ENCODE measurements around the gene CALML5.

CALML5 gene

GRCh38 chr10:5511231-5511884, 12.0 kb upstream of the CALML5 start:
- H3K27me3 ChIP-seq (ENCODE audit: insufficient read depth, low read length, poor library complexity, severe bottlenecking): no peaks in the 10 kb centered on the region
- H4K20me1 ChIP-seq (ENCODE audit: insufficient read depth, low read length, poor library complexity, severe bottlenecking): no peaks in the 10 kb centered on the region
- no peaks in the 10 kb centered on the region for H3K79me2 ChIP-seq (ENCODE audit: insufficient read depth, low read length)
- no peaks in the 10 kb centered on the region for H3K36me3 ChIP-seq (ENCODE audit: insufficient read depth, low read length)
- no peak overlapping the region for H3K9ac ChIP-seq (ENCODE audit: low read depth, low read length, poor library complexity, severe bottlenecking)
- peaks cover 4% of the 10 kb centered on the region for H3K4me1 ChIP-seq (ENCODE audit: insufficient read depth, low read length, poor library complexity, severe bottlenecking)
- no peak overlapping the region for H3K4me3 ChIP-seq (ENCODE audit: low read length, poor library complexity, severe bottlenecking)
- no peaks in the 10 kb centered on the region for H3F3A ChIP-seq (ENCODE audit: low read depth)
- H3K9me3 ChIP-seq (ENCODE audit: insufficient read depth, low read depth, low read length): no peaks in the 10 kb centered on the region
- H3K4me2 ChIP-seq (ENCODE audit: low read depth, low read length, poor library complexity, severe bottlenecking): no peak overlapping the region
- no peak for TF ChIP-seq CTCF (conservative IDR thresholded peaks at IDR 0.05; ENCODE audit: low read length)
- no peak for TF ChIP-seq EZH2phosphoT487 (IDR thresholded peaks at IDR 0.05; ENCODE audit: borderline replicate concordance)
- H3K9me2 ChIP-seq (replicated peaks; ENCODE audit: low read depth, low read length): no peaks in the 10 kb centered on the region
- no peak overlapping the region for H2AFZ ChIP-seq (ENCODE audit: low read length)

GRCh38 chr10:5510281-5511072, 11.1 kb upstream of the CALML5 start:
- Histone ChIP-seq H3K27me3 (ENCODE audit: insufficient read depth, low read length, poor library complexity, severe bottlenecking) (no peaks in the 10 kb centered on the region), H3K36me3 (ENCODE audit: insufficient read depth, low read length) (no peaks in the 10 kb centered on the region), H3K4me3 (ENCODE audit: low read length, poor library complexity, severe bottlenecking) (no peak overlapping the region), H3K79me2 (ENCODE audit: insufficient read depth, low read length) (no peaks in the 10 kb centered on the region), H3K9ac (ENCODE audit: low read depth, low read length, poor library complexity, severe bottlenecking) (no peak overlapping the region), H3F3A (ENCODE audit: low read depth) (no peaks in the 10 kb centered on the region), H3K9me3 (ENCODE audit: insufficient read depth, low read depth, low read length) (no peaks in the 10 kb centered on the region), H2AFZ (ENCODE audit: low read length) (no peak overlapping the region), H3K4me2 (ENCODE audit: low read depth, low read length, poor library complexity, severe bottlenecking) (no peak overlapping the region), H3K4me1 (ENCODE audit: insufficient read depth, low read length, poor library complexity, severe bottlenecking) (peaks cover 4% of the 10 kb centered on the region), H4K20me1 (ENCODE audit: insufficient read depth, low read length, poor library complexity, severe bottlenecking) (no peaks in the 10 kb centered on the region), H3K9me2 (replicated peaks; ENCODE audit: low read depth, low read length) (no peaks in the 10 kb centered on the region)
- TF ChIP-seq CTCF (conservative IDR thresholded peaks at IDR 0.05; ENCODE audit: low read length) (no peak), EZH2phosphoT487 (IDR thresholded peaks at IDR 0.05; ENCODE audit: borderline replicate concordance) (no peak)

- H3K9me2 ChIP-seq (replicated peaks; ENCODE audit: low read depth, low read length): no peaks in the 10 kb centered on the region
- H3K9me3 ChIP-seq (ENCODE audit: insufficient read depth, low read depth, low read length): no peaks in the 10 kb centered on the region
- no peaks in the 10 kb centered on the region for H3K27me3 ChIP-seq (ENCODE audit: insufficient read depth, low read length, poor library complexity, severe bottlenecking)
- no peak overlapping the region for H3K4me2 ChIP-seq (ENCODE audit: low read depth, low read length, poor library complexity, severe bottlenecking)
- H3K4me1 ChIP-seq (ENCODE audit: insufficient read depth, low read length, poor library complexity, severe bottlenecking): peaks cover 4% of the 10 kb centered on the region
- H2AFZ ChIP-seq (ENCODE audit: low read length): no peak overlapping the region
- no peak overlapping the region for H3K4me3 ChIP-seq (ENCODE audit: low read length, poor library complexity, severe bottlenecking)
- no peaks in the 10 kb centered on the region for H3K36me3 ChIP-seq (ENCODE audit: insufficient read depth, low read length)
- TF ChIP-seq EZH2phosphoT487 (IDR thresholded peaks at IDR 0.05; ENCODE audit: borderline replicate concordance) (no peak), CTCF (conservative IDR thresholded peaks at IDR 0.05; ENCODE audit: low read length) (no peak)
- H3K79me2 ChIP-seq (ENCODE audit: insufficient read depth, low read length): no peaks in the 10 kb centered on the region
- H3F3A ChIP-seq (ENCODE audit: low read depth): no peaks in the 10 kb centered on the region
- H4K20me1 ChIP-seq (ENCODE audit: insufficient read depth, low read length, poor library complexity, severe bottlenecking): no peaks in the 10 kb centered on the region
- no peak overlapping the region for H3K9ac ChIP-seq (ENCODE audit: low read depth, low read length, poor library complexity, severe bottlenecking)
These were observed 10.3 kb upstream of the CALML5 start for GRCh38 chr10:5509691-5510090.
